ENCODE results near the gene LRMDA. TPM values are rescaled to one million over a fixed set of nuclear protein-coding genes. Genes with fewer than 3 reads are reported as not detected.

The LRMDA gene
- total and polyA plus RNA-seq, 2 of the 4 experiments (the other 2 are of a cell fraction): 0.07 TPM; not detected in 1

- POLR2A ChIA-PET (ENCODE audit: unreplicated experiment): no interaction called here
- DNase-seq: no peak
- H2BK5ac ChIP-seq (ENCODE audit: low read depth, low read length, poor library complexity, severe bottlenecking): no peak overlapping the region
- intact Hi-C loops (cut with micrococcal nuclease) (no loop called here), dilution Hi-C loops (cut with HindIII; ENCODE audit: low sequenced_read_pairs, unreplicated experiment) (no loop called here), in situ Hi-C loops (cut with MboI; ENCODE audit: low sequenced_read_pairs) (no loop called here)
- no TSS peak for BruUV-seq (replicated peaks)
- TF ChIP-seq MAZ (IDR thresholded peaks at IDR 0.05; ENCODE audit: borderline replicate concordance, low read depth, low read length): no peak
- no peak for TF ChIP-seq POLR2A (IDR thresholded peaks at IDR 0.05; ENCODE audit: low read depth, low read length)
- no peak for TF ChIP-seq BHLHE40 (IDR thresholded peaks at IDR 0.05; ENCODE audit: low read depth, low read length)
- TF ChIP-seq MAFK (IDR thresholded peaks at IDR 0.05; ENCODE audit: low read depth, low read length): no peak
- ATAC-seq (ENCODE audit: low read depth): no peak
- H4K8ac ChIP-seq (ENCODE audit: low read depth in 2 of 2, low read length in 2 of 2): no peak overlapping the region
- H3K14ac ChIP-seq (replicated peaks; ENCODE audit: low read depth, low read length): no peak overlapping the region
- H3K79me1 ChIP-seq (ENCODE audit: low read depth in 1 of 2, low read length in 2 of 2): no peaks in the 10 kb centered on the region
- H3K18ac ChIP-seq (ENCODE audit: low read depth, low read length): no peak overlapping the region
- H3K36me3 ChIP-seq (ENCODE audit: control insufficient read depth, insufficient read depth, low read length): no peaks in the 10 kb centered on the region
- H3K56ac ChIP-seq (ENCODE audit: extremely low read depth, insufficient read depth, low read length): no peak overlapping the region
- no peak overlapping the region for H2BK15ac ChIP-seq (ENCODE audit: low read depth, low read length)
- H3K4me1 ChIP-seq (ENCODE audit: control insufficient read depth, insufficient read depth, low read length): peaks cover 6% of the 10 kb centered on the region; the same call in 1 of the 2 replicates
- no CpG with 5 or more reads among the region's 8 CpGs for WGBS, 2 experiments (ENCODE audit: extremely low coverage in 2 of 2, insufficient read length in 1 of 2)
- peaks cover 26% of the 10 kb centered on the region for H3K27me3 ChIP-seq (ENCODE audit: control insufficient read depth, insufficient read depth, low read length)
- CTCF ChIA-PET: no interaction called here
- no peak overlapping the region for H3K27ac ChIP-seq (ENCODE audit: insufficient read depth, low read length)
- H2AK5ac ChIP-seq (ENCODE audit: low read depth, low read length): no peak overlapping the region
- no peak overlapping the region for H4K91ac ChIP-seq (ENCODE audit: insufficient read depth, low read depth, low read length)
- no peaks in the 10 kb centered on the region for H4K20me1 ChIP-seq (ENCODE audit: insufficient read depth, low read length)
- H2BK20ac ChIP-seq (ENCODE audit: low read depth, low read length): no peak overlapping the region
- no peak overlapping the region for H3K4me2 ChIP-seq (ENCODE audit: low read depth, low read length)
- H2AFZ ChIP-seq (replicated peaks; ENCODE audit: low read length, poor library complexity): no peak overlapping the region
- H2AK9ac ChIP-seq (replicated peaks; ENCODE audit: low read depth, low read length, poor library complexity): no peak overlapping the region
- no peak overlapping the region for H4K5ac ChIP-seq (ENCODE audit: low read depth, low read length)
- no peak overlapping the region for H3K4me3 ChIP-seq (ENCODE audit: insufficient read depth, low read depth, low read length)
- no peak overlapping the region for H3K9ac ChIP-seq (ENCODE audit: low read depth, low read length)
- no peak overlapping the region for H3K4ac ChIP-seq (ENCODE audit: low read depth, low read length)
- no peak overlapping the region for H2BK120ac ChIP-seq (ENCODE audit: low read depth, low read length)
- no peaks in the 10 kb centered on the region for H3K9me3 ChIP-seq (ENCODE audit: control insufficient read depth, insufficient read depth, low read length)
- H3K9me1 ChIP-seq (ENCODE audit: insufficient read depth, low read length): no peaks in the 10 kb centered on the region
- no peak overlapping the region for H3K23ac ChIP-seq (ENCODE audit: low read depth, low read length)
Measured at GRCh38 chr10:75434291-75434690, 2.9 kb downstream of the LRMDA start.

Data from IMR-90 (cell line).